ENCODE measurements around the gene PAM.
"Not testable (repeated sequence)": the region's sequence is repeated elsewhere in the genome, so short reads cannot be mapped to it uniquely, and the experiment has no call there.

Gene PAM

GRCh38 chr5:103013933-103014552, 258.9 kb downstream of the PAM start:
- DNase-seq: peak; percentile 52

DNA sequence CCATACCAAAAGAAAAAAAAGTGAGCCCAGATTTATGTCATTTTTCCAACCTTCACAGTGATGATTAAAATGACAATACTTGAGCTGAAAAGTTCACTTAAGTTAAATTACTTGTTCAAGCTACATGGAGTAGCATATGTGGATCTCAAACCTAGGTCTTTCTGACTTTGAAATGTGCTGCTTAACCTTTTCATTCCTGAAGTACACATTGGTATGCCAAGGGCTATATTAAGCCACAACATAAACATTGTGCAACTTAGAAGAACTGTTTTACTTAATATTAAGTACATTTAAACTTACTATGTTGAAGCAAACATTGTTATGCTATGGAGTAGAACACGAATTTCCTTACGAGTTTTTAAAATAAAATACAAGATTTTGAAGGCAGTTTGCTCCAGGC, 259.9 kb downstream of the PAM start:
- peak; percentile 61 for DNase-seq

- DNase-seq: no peak
Observed at GRCh38 chr5:103016167-103016566, 261.1 kb downstream of the PAM start.

DNA sequence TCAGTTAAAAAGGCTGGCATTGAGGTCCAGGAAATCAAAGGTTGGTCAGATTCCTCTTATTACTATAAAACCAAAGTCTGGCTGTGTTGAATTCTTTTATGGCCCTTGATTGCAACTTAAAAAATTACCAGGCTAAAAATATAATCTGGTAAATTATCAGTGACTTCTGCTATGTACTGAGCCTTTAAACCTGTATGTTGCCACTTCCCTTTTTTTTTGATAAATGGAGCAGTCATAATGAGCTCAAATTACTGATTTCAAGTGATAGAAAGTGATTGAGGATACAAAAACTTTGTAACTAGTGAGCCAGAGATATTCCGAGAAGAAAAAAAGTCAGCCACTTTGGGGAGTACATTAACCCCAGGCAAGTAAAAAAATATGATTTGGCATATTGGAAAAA, 264.7 kb downstream of the PAM start:
- no peak for DNase-seq

- peak; percentile 31 for DNase-seq
Observed at GRCh38 chr5:103021314-103021713, 266.2 kb downstream of the PAM start.

GRCh38 chr5:103027267-103027666, 272.2 kb downstream of the PAM start:
- no peak for DNase-seq

- peak; percentile 26 for DNase-seq
Observed at GRCh38 chr5:103031607-103032006, 276.5 kb downstream of the PAM start.

DNA sequence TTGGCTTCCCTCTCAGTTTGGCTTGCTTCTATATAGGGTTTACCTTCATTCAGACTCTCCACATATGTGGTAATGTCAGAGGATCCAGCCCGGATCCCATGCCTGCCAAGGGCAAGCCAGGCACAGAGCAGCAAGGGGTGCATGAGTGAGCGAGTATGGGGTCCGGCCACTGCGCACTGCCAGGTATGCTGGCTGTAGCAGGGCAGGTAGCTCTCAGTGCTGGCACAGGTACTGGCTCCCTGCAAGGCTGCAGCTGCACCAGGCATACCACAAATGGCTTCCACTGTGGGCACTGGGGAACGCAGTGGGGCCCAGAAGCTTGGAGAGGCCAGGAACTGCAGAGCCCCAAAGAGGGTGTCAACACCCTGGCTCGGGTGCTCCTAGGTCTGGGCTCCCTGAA, 278.6 kb downstream of the PAM start:
- no peak for DNase-seq

DNA sequence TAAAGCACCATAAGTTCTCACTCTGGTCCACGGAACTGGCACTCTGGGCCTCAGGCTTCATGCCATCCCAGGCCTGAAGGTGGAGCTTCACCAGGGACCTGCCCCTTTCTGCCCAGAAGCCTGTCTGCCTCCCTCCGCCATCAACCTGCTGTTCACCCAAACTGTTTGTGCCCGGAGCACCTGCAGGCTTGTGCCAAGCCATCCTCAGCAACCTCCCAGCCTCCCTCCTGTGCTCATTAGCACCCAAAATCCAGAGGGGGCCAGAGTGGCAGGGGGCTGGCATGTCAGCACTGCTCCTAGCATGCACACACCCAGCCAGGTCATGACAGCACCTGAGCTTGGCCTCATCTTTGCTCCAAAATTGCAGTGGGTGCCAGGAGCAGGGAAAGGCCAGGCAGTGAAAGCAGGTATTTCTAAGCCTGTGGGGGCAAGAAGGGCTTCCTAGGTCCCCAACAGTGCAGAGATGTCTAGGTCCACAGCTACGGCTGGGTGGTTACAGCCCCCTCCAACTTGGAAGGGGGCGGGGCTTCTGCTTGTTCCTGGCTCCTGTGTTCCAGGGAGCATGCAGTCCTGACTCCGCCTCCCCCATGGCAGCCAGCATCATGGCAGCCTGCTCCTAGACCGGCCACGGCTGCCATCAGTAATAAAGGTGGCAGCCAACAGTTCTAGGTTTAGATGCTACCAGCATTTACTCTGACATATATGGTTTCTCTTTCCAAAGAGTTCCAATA, 279.7 kb downstream of the PAM start:
- no peak for DNase-seq

- DNase-seq: no peak
Observed at GRCh38 chr5:103035701-103036100, 280.6 kb downstream of the PAM start.

- no peak for DNase-seq
Observed at GRCh38 chr5:103036601-103037000, 281.5 kb downstream of the PAM start.

DNA sequence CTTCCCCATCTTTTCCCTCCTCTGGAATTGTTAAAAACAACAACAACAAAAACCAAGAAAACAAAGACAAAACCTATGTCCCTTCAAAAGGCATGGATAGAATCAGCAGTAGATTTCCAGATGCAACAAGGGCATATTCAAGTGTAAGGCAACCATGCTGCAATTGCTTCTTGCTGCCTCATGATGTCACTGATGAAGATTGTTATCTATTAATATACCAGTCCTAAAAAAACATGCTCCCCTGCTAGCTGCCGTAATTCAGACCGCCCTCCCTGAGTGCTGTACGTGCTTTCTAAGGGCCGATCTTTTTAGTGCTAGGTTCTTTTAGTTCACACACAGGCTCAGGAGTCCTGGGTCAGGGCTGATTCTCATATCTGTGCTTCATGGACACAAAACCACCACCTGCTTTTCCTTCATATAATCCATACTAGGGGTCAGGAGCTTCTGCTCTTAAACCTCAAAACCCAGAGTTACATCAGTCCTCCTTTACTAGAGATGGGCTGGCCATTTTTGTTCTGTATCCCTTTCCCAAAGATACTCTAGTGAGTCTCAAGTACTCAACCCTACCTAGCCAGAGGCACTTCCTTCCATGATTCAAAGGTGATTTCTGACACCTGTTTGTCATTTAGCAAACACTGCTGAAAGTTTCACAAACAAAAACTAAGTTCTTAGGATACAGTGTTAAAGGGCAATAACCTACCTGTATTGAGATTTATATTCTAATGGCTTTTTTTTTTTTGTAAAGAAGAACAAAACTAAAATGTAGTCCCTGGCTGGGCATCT, 282.8 kb downstream of the PAM start:
- no peak for DNase-seq

DNA sequence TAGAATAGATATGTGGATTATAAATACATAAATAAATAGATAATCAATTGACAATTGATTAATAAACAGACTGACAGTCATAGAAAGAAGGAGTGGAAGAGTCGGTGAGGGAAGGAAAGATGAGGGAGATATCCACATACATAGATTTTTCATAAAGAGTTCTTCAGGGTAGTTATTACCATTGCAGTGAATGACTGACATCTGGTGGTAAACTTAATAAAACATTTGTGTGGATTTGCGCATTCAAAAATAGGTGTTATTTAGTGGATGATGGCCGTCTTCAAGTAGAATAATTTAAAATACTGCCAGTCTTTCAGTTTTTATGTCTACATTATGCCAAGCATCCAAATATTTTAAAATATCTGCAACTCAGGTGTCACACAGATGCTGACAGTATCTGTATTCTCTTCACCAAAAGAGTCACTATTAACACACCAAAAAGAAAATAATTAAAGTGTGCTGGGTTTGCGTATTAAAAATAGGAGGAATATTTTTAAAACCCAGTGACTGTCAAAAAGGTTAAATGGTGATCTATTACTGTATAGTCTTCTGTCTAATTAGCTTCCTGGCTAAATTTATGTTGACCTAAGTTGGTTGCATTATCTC, 286.1 kb downstream of the PAM start:
- DNase-seq: peak; percentile 41

DNA sequence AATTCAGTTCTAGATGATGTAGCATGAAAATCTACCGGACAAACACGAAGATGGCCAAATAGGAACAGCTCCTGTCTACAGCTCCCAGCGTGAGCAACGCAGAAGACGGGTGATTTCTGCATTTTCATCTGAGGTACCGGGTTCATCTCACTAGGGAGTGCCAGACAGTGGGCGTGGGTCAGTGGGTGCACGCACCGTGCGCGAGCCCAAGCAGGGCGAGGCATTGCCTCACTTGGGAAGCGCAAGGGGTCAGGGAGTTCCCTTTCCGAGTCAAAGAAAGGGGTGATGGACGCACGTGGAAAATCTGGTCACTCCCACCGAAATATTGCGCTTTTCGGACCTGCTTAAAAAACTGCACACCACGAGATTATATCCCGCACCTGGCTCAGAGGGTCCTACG, 291.6 kb downstream of the PAM start:
- not testable (repeated sequence) for DNase-seq

- DNase-seq: peak; percentile 18
Observed at GRCh38 chr5:103057208-103058130, 302.4 kb downstream of the PAM start.

- no peak for DNase-seq
Observed at GRCh38 chr5:103059525-103059924, 304.4 kb downstream of the PAM start.

GRCh38 chr5:103060424-103060954, 305.4 kb downstream of the PAM start:
- no peak for DNase-seq

- no peak for DNase-seq
Observed at GRCh38 chr5:103066326-103066725, 311.2 kb downstream of the PAM start.

DNA sequence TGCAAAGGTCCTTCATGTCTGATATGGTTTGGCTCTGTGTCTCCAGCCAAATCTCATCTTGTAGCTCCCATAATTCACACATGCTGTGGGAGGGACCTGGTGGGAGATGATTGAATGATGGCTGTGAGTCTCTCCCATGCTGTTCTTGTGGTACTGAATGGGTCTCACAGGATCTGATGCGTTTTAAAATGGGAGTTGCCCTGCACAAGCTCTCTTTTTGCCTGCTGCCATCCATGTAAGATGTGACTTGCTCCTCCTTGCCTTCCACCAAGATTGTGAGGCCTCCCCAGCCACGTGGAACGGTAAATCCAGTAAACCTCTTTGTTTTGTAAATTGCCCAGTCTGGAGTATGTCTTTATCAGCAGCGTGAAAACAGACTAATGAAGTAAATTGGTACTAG, 318.4 kb downstream of the PAM start:
- DNase-seq: not testable (repeated sequence)

GRCh38 chr5:103075442-103075841, 320.3 kb downstream of the PAM start:
- no peak for DNase-seq

All from HCEC 1CT (cell line).